CD14-positive monocyte (primary cell): ENCODE measurements around the gene R3HDM4. TPM values are rescaled to one million over a fixed set of nuclear protein-coding genes. Genes with fewer than 3 reads are reported as not detected.

Experiments
- DNase-seq, 3 donors: peaks; one replicate each; pipeline ENCODE4 v3.0.0-alpha.2; 2011 to 2022
- H2AFZ ChIP-seq: 2 replicates; pipeline ENCODE4 v1.6.0; 2012; ENCODE audit warnings: mild to moderate bottlenecking, low read depth, low read length, inconsistent platforms; ENCODE audit not compliant: insufficient read depth, poor library complexity, severe bottlenecking
- H3K27ac ChIP-seq, 2 donors: 1 replicate in 1 of 2; 2 replicates in 1 of 2; pipeline ENCODE4 v1.5.1; 2012 to 2013; ENCODE audit warnings: low read length in 2 of 2, control low read depth in 1 of 2, inconsistent platforms in 1 of 2, low read depth in 1 of 2, mild to moderate bottlenecking in 1 of 2
- H3K27me3 ChIP-seq, 2 donors: one replicate each; pipeline versions ENCODE4 v1.6.0 to v1.6.1; 2011 to 2013; ENCODE audit warnings: low read length in 2 of 2; ENCODE audit not compliant: control insufficient read depth in 2 of 2, insufficient read depth in 2 of 2
- H3K36me3 ChIP-seq, 2 donors: replicated peaks in 1 of 2; 1 replicate in 1 of 2; 2 replicates in 1 of 2; pipeline versions ENCODE4 v1.5.1 to v1.6.1; 2012 to 2013; ENCODE audit warnings: low read length in 2 of 2, control low read depth in 1 of 2, inconsistent platforms in 1 of 2, mild to moderate bottlenecking in 1 of 2; ENCODE audit not compliant: insufficient read depth in 2 of 2, control insufficient read depth in 1 of 2
- H3K4me1 ChIP-seq, 2 donors: 1 replicate in 1 of 2; 2 replicates in 1 of 2; pipeline versions ENCODE4 v1.5.1 to v1.6.1; 2012 to 2013; ENCODE audit warnings: low read length in 2 of 2, control low read depth in 1 of 2, inconsistent platforms in 1 of 2, mild to moderate bottlenecking in 1 of 2, moderate library complexity in 1 of 2; ENCODE audit not compliant: insufficient read depth in 2 of 2, control insufficient read depth in 1 of 2
- H3K4me2 ChIP-seq: replicated peaks from 2 replicates; pipeline ENCODE3; 2012; ENCODE audit warnings: low read length, moderate library complexity, mild to moderate bottlenecking; ENCODE audit not compliant: poor library complexity, severe bottlenecking; ENCODE audit errors: extremely low read depth
- H3K4me3 ChIP-seq, 3 experiments: fragments of 200-600 bp in 1 of 3; sonication (generic) in 1 of 3; replicated peaks in 1 of 3; 1 replicate in 2 of 3; 2 replicates in 1 of 3; pipeline ENCODE4 v1.5.1; 2011 to 2013; ENCODE audit warnings: low read length in 3 of 3, mild to moderate bottlenecking in 3 of 3, control low read depth in 2 of 3, low read depth in 2 of 3, inconsistent platforms in 1 of 3, moderate library complexity in 1 of 3
- H3K79me2 ChIP-seq: 2 replicates; pipeline ENCODE4 v1.6.0; 2012; ENCODE audit warnings: mild to moderate bottlenecking, control low read depth, inconsistent platforms, low read length, moderate library complexity; ENCODE audit not compliant: insufficient read depth
- H3K9ac ChIP-seq: 2 replicates; pipeline ENCODE4 v1.6.0; 2017; ENCODE audit warnings: low read length, mild to moderate bottlenecking; ENCODE audit not compliant: insufficient read depth, poor library complexity, severe bottlenecking
- H3K9me3 ChIP-seq, 2 donors: replicated peaks in 1 of 2; 1 replicate in 1 of 2; 2 replicates in 1 of 2; pipeline versions ENCODE4 v1.5.1 to v1.6.1; 2012 to 2013; ENCODE audit warnings: low read length in 2 of 2, control low read depth in 1 of 2; ENCODE audit not compliant: control insufficient read depth in 1 of 2, insufficient read depth in 1 of 2
- H4K20me1 ChIP-seq: 2 replicates; pipeline ENCODE4 v1.6.0; 2012; ENCODE audit warnings: mild to moderate bottlenecking, low read length, control low read depth, moderate library complexity; ENCODE audit not compliant: insufficient read depth
- H3K27ac Mint-ChIP-seq, 7 donors: one replicate each; pipeline ENCODE4 v1.8.0; 2020; ENCODE audit warnings: mild to moderate bottlenecking in 7 of 7, mixed read lengths in 7 of 7, moderate library complexity in 6 of 7, inconsistent platforms in 2 of 7
- H3K27me3 Mint-ChIP-seq, 3 donors: one replicate each; pipeline ENCODE4 v1.8.0; 2021 to 2022; ENCODE audit warnings: low read depth in 3 of 3, mild to moderate bottlenecking in 3 of 3, mixed read lengths in 3 of 3, moderate library complexity in 3 of 3, inconsistent platforms in 1 of 3
- H3K36me3 Mint-ChIP-seq, 2 donors: one replicate each; pipeline ENCODE4 v1.8.0; 2020; ENCODE audit warnings: mixed read lengths in 2 of 2, inconsistent platforms in 1 of 2, mild to moderate bottlenecking in 1 of 2
- H3K4me1 Mint-ChIP-seq: one replicate; pipeline ENCODE4 v1.8.0; 2020; ENCODE audit warnings: mild to moderate bottlenecking, mixed read lengths
- H3K4me3 Mint-ChIP-seq, 2 donors: one replicate each; pipeline ENCODE4 v1.8.0; 2020; ENCODE audit warnings: mild to moderate bottlenecking in 2 of 2, mixed read lengths in 2 of 2, moderate library complexity in 1 of 2
- H3K9me3 Mint-ChIP-seq, 7 donors: one replicate each; pipeline ENCODE4 v1.8.0; 2020 to 2022; ENCODE audit warnings: mixed read lengths in 7 of 7, mild to moderate bottlenecking in 6 of 7, moderate library complexity in 6 of 7, inconsistent platforms in 2 of 7
- CTCF ChIP-seq: fragments of 200-600 bp; IDR thresholded peaks from one replicate; pipeline ENCODE4 v1.8.0; 2022; ENCODE audit warnings: antibody characterized with exemption, mild to moderate bottlenecking
- WGBS: methylation state at CpG from one replicate; pipeline ENCODE4 v1.1.5; 2013; ENCODE audit warnings: missing lambda C conversion rate; ENCODE audit not compliant: insufficient coverage; 5-methylcytosine and 5-hydroxymethylcytosine counted together
- intact Hi-C, 2 donors: fragments of 100-400 bp; cut with micrococcal nuclease; formaldehyde crosslinking; loops; one replicate each; pipeline versions ENCODE4 v1.15.0 to v1.15.1; 2023
- polyA plus RNA-seq, 3 donors: library from polyadenylated mRNA; depleted of rRNA in 1 of 3; unstranded in 2 of 3; stranded (reverse) in 1 of 3; fragments of 300-500 nt in 2 of 3; fragments of >200 nt in 1 of 3; fragmentation: Illumina TruSeq in 2 of 3; gene quantifications; 1 replicate in 2 of 3; 2 replicates in 1 of 3; pipeline ENCODE4 v1.2.3, GENCODE V29; 2012 to 2021

Gene R3HDM4
- polyA plus RNA-seq, 3 donors, result 70.8 to 99.9 (median 78.7) TPM

GRCh38 chr19:884420-885211 is 28.4 kb downstream of the R3HDM4 start:
- Histone ChIP-seq H3K4me1 (peaks cover 0 to 3% of the 10 kb centered on the region in 2 donors), H3K79me2 (no peaks in the 10 kb centered on the region), H3K4me2 (no peak overlapping the region), H3K36me3 (peaks cover 52 to 75% of the 10 kb centered on the region in 2 donors), H4K20me1 (peaks cover 16% of the 10 kb centered on the region), H2AFZ (no peak overlapping the region), H3K4me3 (no peak overlapping the region), H3K27me3 (no peaks in the 10 kb centered on the region), H3K9ac (no peak overlapping the region), H3K9me3 (no peaks in the 10 kb centered on the region), H3K27ac (no peak overlapping the region)
- WGBS, result 96% methylated on average over 32 of the region's 51 CpGs
- H3K4me1 Mint-ChIP-seq, result peaks cover 8% of the 10 kb centered on the region
- H3K27ac Mint-ChIP-seq, result peak overlapping the region in 1 of 7 donors; percentile 30
- H3K27me3 Mint-ChIP-seq, result no peaks in the 10 kb centered on the region
- intact Hi-C loops, result no loop called here
- peaks cover 0 to 3% (median 0%) of the 10 kb centered on the region in 7 donors for H3K9me3 Mint-ChIP-seq
- peaks cover 56 to 94% of the 10 kb centered on the region in 2 donors for H3K36me3 Mint-ChIP-seq
- no peak overlapping the region for H3K4me3 Mint-ChIP-seq
- TF ChIP-seq CTCF, result no peak
- DNase-seq, result no peak

- H3K4me1 ChIP-seq, result peaks cover 0 to 3% of the 10 kb centered on the region in 2 donors
- H2AFZ ChIP-seq, result no peak overlapping the region
- H3K27me3 ChIP-seq, result no peaks in the 10 kb centered on the region
- H3K36me3 ChIP-seq, result peaks cover 56 to 68% of the 10 kb centered on the region in 2 donors
- Mint-ChIP-seq H3K27me3 (no peaks in the 10 kb centered on the region), H3K27ac (no peak overlapping the region), H3K4me1 (peaks cover 4% of the 10 kb centered on the region), H3K9me3 (peaks cover 0 to 3% (median 0%) of the 10 kb centered on the region in 7 donors), H3K36me3 (peaks cover 64 to 94% of the 10 kb centered on the region in 2 donors), H3K4me3 (no peak overlapping the region)
- H3K27ac ChIP-seq, result no peak overlapping the region
- H3K9ac ChIP-seq, result no peak overlapping the region
- no peaks in the 10 kb centered on the region for H3K79me2 ChIP-seq
- no peak for TF ChIP-seq CTCF
- 97% methylated on average over 21 of the region's 22 CpGs for WGBS
- no peak overlapping the region for H3K4me3 ChIP-seq
- H3K4me2 ChIP-seq, result no peak overlapping the region
- H4K20me1 ChIP-seq, result peaks cover 12% of the 10 kb centered on the region
- DNase-seq, result no peak
- intact Hi-C loops, result no loop called here
- H3K9me3 ChIP-seq, result no peaks in the 10 kb centered on the region
Observed at GRCh38 chr19:883661-884211, 29.3 kb downstream of the R3HDM4 start.
